GM18505 (cell line): ENCODE measurements around the gene KCNQ5.
"Not testable (repeated sequence)": the region's sequence is repeated elsewhere in the genome, so short reads cannot be mapped to it uniquely, and the experiment has no call there.

Experiments
- ATAC-seq: cut with Tn5 transposase; IDR thresholded peaks from one replicate; pipeline ENCODE4 v1.9.1; 2021; ENCODE audit not compliant: unreplicated experiment
- POLR2A ChIP-seq: IDR thresholded peaks from 4 replicates; pipeline ENCODE4 v1.6.1; 2011; ENCODE audit warnings: borderline replicate concordance; ENCODE audit not compliant: insufficient read depth, insufficient read length; ENCODE audit errors: extremely low read depth

Gene KCNQ5

GRCh38 chr6:72856801-72857200 is 234.9 kb downstream of the KCNQ5 start:
- TF ChIP-seq POLR2A: no peak
- no peak for ATAC-seq

GRCh38 chr6:72857791-72858585 is 236.1 kb downstream of the KCNQ5 start:
- no peak for ATAC-seq
- TF ChIP-seq POLR2A: no peak

DNA sequence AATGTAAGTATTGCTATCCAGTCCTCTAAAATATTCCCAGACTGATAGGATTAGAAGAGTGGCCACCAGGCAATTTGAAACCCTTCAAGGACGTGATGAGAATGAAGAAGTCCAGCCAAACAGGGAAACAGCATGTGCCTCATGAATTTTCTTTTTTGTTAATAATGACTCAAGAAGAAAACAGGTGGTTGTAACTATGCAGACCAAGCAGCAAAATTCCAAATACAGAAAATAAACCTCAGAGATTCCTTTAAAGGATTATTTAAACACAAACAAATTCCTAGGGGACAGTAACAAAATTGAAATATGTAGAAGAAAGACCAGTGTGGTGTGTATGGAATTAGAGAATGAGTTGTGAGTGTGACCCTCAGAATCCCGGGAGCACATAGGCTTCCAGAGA is 239.2 kb downstream of the KCNQ5 start:
- ATAC-seq: no peak
- no peak for TF ChIP-seq POLR2A

DNA sequence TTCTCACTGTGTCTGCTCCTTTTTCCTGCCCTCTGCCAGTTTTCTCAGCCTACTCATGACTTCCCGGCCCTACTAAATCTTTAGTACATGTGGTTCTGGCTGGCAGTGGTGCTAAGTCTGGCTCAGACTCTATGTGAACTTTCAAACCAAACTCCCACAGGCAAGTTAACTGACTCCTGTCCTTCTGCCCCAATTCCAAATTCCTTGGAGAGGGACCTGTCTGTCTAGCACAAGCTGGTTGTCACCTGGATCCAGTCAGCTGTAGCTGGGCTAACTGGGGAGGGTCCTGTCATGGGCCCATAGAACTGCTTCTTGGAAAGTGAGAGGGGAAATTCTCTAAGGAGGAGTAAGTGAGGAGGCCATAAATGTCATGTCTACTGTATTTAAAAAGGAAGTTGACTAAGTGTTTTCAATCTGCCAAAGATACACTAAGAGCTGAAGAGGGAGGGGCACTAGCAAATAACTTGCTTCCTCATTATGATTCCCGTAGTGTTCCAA is 240.1 kb downstream of the KCNQ5 start:
- TF ChIP-seq POLR2A: no peak
- peak; percentile 55 for ATAC-seq

DNA sequence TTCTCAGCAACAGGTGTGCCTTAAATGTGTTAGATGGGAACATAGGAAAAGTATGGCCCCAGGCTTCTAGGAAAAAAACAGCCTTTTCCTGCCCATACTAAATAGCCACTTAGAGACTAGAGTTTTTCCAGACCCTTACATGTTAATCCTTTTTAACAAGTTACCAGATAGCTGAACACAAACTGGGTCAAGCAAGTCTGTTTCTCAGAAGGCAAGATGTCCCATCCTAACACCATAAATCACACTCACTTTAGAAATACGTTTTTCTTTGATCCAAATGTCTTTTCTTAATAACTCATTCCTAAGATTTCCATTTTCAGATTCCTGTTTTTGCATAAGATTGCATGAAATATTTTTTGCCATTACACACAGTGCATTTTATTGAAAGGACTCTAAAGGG is 241.3 kb downstream of the KCNQ5 start:
- no peak for TF ChIP-seq POLR2A
- ATAC-seq: no peak

DNA sequence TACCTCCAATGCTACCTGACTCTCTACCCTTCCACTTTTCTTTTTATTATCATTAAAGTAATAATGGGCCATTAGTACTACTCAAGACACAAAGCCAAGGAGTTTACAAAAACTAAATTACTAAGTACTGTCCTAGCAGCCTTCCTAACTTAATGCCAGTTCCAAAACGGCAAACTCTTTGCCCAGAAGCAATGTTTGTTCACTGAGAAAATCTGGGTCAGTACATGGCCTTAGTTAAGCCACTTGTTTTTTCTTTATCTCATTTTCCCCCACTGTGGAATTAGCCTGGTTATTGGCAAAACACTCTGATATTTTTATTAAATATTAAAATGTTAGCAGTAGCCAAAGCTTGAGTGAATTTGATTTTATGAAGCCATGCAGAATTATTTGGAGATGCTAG is 242.4 kb downstream of the KCNQ5 start:
- ATAC-seq: no peak
- TF ChIP-seq POLR2A: no peak

DNA sequence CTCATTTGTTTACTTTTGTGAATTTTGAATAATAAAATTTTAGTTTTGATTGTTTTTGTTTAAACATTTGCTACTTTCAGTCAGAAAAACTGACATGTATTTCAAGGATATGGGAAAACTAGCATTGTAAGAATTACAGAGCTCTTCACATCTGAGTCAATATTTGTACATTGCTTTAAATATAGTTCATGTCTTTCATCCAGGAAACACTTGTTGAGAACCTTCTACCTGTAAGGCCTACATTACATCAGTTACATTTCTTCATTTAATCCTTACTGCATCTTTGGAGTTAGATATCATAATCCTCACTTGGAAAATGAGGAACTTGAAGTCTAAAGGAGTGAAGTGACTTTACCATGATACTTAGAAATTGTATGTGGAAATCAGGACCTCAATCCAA is 242.9 kb downstream of the KCNQ5 start:
- no peak for ATAC-seq

DNA sequence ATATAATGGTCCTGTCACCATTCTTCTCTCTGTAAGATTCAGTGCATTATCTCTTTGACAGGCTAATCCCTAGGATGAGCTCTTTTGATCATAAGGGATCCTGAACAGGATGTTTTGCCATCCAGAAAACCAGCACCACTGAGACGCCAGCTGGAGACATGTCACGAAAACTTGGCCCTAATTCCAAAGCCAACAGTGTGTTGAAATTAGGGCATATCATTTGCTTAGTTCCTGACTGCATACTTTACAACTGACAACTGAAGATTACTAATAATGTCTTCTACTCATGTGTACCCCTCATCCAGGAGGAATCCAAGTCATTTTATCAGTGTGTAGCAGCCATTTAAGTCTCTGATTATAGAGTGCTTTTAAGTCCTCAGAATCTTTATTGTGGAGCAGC is 243.6 kb downstream of the KCNQ5 start:
- TF ChIP-seq POLR2A: no peak
- ATAC-seq: no peak

More for the DNA sequence above, 242.9 kb downstream of the KCNQ5 start:
- TF ChIP-seq POLR2A: no peak

DNA sequence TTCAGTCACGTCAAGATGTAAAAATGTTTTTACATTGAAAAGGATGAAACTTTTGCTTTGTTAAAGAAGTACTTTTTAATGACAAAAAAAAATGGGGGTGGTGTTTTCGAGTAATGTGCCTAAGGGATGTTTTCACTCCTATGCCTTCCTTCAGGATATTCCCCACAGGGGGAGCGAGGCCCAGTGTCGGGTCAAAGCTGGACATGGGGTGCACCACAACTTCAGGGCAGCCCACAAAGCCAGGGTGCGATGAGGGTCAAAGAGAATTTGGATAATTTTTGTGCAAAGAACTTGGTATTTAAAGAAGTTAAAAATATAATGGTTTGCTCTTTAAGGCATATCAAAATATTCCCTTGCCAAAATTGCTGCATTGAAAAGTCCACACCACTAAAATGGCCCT is 247.8 kb downstream of the KCNQ5 start:
- no peak for ATAC-seq
- TF ChIP-seq POLR2A: no peak

DNA sequence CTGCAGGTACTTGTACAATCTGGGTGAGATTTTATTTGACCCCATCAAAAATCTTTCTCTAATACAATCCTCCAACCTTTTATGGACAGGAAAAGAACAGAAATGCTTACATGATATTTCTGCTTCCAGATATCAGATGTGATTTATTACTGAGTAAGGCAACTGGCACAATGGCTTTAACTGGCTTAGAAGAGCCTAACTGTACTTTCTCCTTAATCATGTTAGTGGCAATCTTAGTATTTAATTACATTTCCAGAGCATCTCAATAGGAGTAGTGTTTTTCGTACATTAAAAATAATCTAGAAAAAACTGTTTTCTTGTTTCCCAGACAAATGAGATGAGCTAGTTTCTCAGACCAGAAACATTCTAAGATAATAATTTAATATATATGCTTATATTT is 251.6 kb downstream of the KCNQ5 start:
- TF ChIP-seq POLR2A: no peak
- ATAC-seq: no peak

- ATAC-seq: no peak
- no peak for TF ChIP-seq POLR2A
These were observed 254.4 kb downstream of the KCNQ5 start for GRCh38 chr6:72876256-72876655.

DNA sequence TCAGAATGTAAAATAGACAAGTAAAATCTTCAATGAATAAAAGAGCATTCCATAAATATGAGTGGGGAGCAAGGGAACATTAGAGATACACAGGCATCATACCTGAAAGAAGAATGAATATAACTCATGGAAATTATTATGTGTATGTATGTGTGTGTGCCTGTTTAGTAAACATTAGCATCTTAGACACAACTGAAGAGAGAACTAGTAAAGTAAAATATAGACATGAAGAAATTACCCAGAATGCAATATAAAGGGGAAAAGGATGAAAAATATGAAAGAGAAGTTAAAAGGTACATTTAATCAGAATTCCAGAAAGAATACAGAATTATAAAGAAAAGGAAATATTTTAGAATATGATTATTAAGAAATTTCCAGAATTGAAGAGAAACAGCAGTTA is 264.3 kb downstream of the KCNQ5 start:
- ATAC-seq: no peak
- TF ChIP-seq POLR2A: no peak

- no peak for TF ChIP-seq POLR2A
- ATAC-seq: no peak
These were observed 268.4 kb downstream of the KCNQ5 start for GRCh38 chr6:72890233-72890632.

DNA sequence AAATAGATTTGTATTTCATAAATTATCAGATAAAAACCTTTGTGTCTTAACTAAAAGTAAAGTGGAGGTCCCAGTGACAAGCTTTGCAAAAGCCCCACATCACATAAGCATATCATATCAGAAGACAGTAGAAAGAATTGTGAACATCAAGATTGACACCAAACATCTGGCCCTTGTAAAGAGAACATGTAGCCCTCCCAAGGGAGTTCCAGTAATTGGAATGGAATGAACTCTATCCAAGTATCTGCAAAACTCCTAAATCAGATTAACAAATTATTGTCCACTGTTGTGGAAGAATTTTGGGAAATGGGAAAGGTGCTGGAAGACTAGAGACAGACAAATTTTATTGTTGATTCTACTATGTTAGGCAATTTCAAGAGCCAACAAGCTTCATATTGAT is 268.8 kb downstream of the KCNQ5 start:
- no peak for ATAC-seq
- TF ChIP-seq POLR2A: no peak

DNA sequence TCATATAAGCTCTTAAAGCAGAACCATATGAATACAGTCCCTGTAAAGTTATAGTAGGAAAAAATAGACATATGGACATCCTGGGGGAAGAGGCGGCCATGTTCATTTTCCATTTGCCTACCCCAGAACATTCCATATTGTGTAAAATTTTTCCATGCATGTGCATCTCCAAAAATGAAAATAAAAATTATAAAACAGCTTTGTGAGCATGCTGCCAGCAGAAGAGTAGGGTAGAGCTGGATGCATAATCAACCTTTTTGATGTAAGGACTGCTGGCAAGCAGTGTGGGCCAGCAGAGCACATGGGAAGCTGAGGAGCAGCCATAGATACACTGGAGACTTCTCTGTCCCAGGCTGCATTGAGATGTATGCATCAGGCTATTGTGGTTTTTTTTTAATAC is 271.0 kb downstream of the KCNQ5 start:
- TF ChIP-seq POLR2A: no peak
- no peak for ATAC-seq

- no peak for ATAC-seq
- TF ChIP-seq POLR2A: no peak
These were observed 272.2 kb downstream of the KCNQ5 start for GRCh38 chr6:72894091-72894490.

GRCh38 chr6:72898313-72898712 is 276.4 kb downstream of the KCNQ5 start:
- not testable (repeated sequence) for ATAC-seq
